Nephron progenitor cell (in vitro differentiated cells): ENCODE results near the gene KMO.
A peak's percentile ranks its signal among the peaks of the same experiment; 100 is the strongest.

Source experiments
- DNase-seq: peaks from one replicate; pipeline ENCODE4 v3.0.0; 2021
- H3K27ac Mint-ChIP-seq: 2 replicates; pipeline ENCODE4 v1.8.0; 2021; ENCODE audit warnings: mild to moderate bottlenecking, moderate library complexity, mixed read lengths
- H3K27me3 Mint-ChIP-seq: 2 replicates; pipeline ENCODE4 v1.8.0; 2021; ENCODE audit warnings: mild to moderate bottlenecking, low read depth, mixed read lengths; ENCODE audit not compliant: poor library complexity
- H3K36me3 Mint-ChIP-seq: 2 replicates; pipeline ENCODE4 v1.8.0; 2021; ENCODE audit warnings: low read depth, mixed read lengths
- H3K4me1 Mint-ChIP-seq: 2 replicates; pipeline ENCODE4 v1.8.0; 2021; ENCODE audit warnings: mixed read lengths
- H3K4me3 Mint-ChIP-seq: 2 replicates; pipeline ENCODE4 v1.8.0; 2021; ENCODE audit warnings: mild to moderate bottlenecking, moderate library complexity, mixed read lengths
- H3K9me3 Mint-ChIP-seq: 2 replicates; pipeline ENCODE4 v1.8.0; 2021; ENCODE audit warnings: mild to moderate bottlenecking, moderate library complexity, mixed read lengths
- CTCF ChIP-seq: fragments of 200-600 bp; sonication (generic); IDR thresholded peaks from 2 replicates; pipeline ENCODE4 v1.5.0; 2021; ENCODE audit warnings: antibody characterized with exemption

The KMO gene

GRCh38 chr1:241499910-241500309 is 32.3 kb upstream of the KMO start:
- peak; percentile 39 for TF ChIP-seq CTCF
- Mint-ChIP-seq H3K27me3 (no peaks in the 10 kb centered on the region), H3K27ac (no peak overlapping the region), H3K4me1 (no peaks in the 10 kb centered on the region), H3K36me3 (peaks cover 45% of the 10 kb centered on the region), H3K4me3 (no peak overlapping the region), H3K9me3 (no peaks in the 10 kb centered on the region)
- no peak for DNase-seq

GRCh38 chr1:241503444-241503843 is 28.7 kb upstream of the KMO start:
- Mint-ChIP-seq H3K4me3 (no peak overlapping the region), H3K36me3 (peaks cover 52% of the 10 kb centered on the region), H3K9me3 (no peaks in the 10 kb centered on the region), H3K27me3 (no peaks in the 10 kb centered on the region), H3K27ac (peak overlapping the region; percentile 46), H3K4me1 (no peaks in the 10 kb centered on the region)
- no peak for TF ChIP-seq CTCF
- DNase-seq = no peak

- DNase-seq = no peak
- Mint-ChIP-seq H3K36me3 (peaks cover 65% of the 10 kb centered on the region), H3K4me1 (no peaks in the 10 kb centered on the region), H3K27me3 (no peaks in the 10 kb centered on the region), H3K4me3 (no peak overlapping the region), H3K9me3 (no peaks in the 10 kb centered on the region), H3K27ac (no peak overlapping the region)
- TF ChIP-seq CTCF = no peak
These were observed 24.9 kb upstream of the KMO start for GRCh38 chr1:241507189-241507863.

DNA sequence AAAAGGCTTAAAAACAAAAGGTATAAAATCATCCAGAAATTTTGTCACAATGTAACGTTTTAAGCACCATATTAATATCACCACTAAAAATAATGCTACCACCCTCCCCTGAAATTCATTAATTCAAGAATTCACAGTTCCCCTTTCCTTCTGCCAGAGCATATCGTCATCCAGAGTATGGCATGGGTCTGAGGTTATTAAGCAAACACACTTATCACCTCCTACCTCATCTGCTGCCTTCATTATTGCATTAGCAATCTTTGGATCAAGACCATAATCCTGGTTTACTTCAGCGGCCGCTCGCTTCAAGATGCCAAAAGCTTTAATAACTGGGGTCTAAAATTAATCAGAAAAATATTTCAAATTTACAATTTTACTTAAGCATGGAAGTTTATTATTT is 18.8 kb upstream of the KMO start:
- no peak overlapping the region for H3K4me3 Mint-ChIP-seq
- no peak overlapping the region for H3K27ac Mint-ChIP-seq
- no peaks in the 10 kb centered on the region for H3K27me3 Mint-ChIP-seq
- DNase-seq = no peak
- peaks cover 29% of the 10 kb centered on the region for H3K4me1 Mint-ChIP-seq
- peaks cover 55% of the 10 kb centered on the region for H3K36me3 Mint-ChIP-seq
- TF ChIP-seq CTCF = no peak
- no peaks in the 10 kb centered on the region for H3K9me3 Mint-ChIP-seq

GRCh38 chr1:241518476-241519307 is 13.5 kb upstream of the KMO start:
- peaks cover 22% of the 10 kb centered on the region for H3K27me3 Mint-ChIP-seq
- peaks cover 23% of the 10 kb centered on the region for H3K36me3 Mint-ChIP-seq
- TF ChIP-seq CTCF = no peak
- peaks cover 29% of the 10 kb centered on the region for H3K4me1 Mint-ChIP-seq
- peak overlapping the region; percentile 90 for H3K4me3 Mint-ChIP-seq
- peak overlapping the region; percentile 55 for H3K27ac Mint-ChIP-seq
- no peak for DNase-seq
- H3K9me3 Mint-ChIP-seq = no peaks in the 10 kb centered on the region
